Measurements from ENCODE around the gene PPARG. TPM values are rescaled to one million over a fixed set of nuclear protein-coding genes. Genes with fewer than 3 reads are reported as not detected.

The PPARG gene
- total and polyA plus RNA-seq, 8 donors: 3.3 to 52.0 (median 5.4) TPM

DNA sequence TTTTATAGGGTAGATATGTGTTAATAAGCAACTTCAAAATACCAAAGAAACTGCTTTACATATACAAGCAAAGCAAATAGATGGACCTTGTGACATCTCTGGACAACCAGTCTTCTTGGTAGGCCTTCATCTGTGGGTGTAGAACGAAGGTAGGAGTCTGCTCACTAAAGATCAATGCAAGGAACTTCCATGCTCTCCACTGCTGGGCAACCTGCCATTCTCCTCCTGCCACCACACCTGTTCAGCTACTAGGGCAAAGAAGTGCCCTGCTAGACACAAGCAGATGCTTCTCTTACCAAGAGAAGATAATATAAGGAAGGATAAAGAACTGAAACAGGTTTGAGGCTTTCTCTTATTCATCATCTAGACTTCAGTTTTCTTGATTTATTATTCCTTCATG, 12.6 kb downstream of the PPARG start:
- intact Hi-C loops (cut with DNase I): no loop called here
- ATAC-seq: no peak

DNA sequence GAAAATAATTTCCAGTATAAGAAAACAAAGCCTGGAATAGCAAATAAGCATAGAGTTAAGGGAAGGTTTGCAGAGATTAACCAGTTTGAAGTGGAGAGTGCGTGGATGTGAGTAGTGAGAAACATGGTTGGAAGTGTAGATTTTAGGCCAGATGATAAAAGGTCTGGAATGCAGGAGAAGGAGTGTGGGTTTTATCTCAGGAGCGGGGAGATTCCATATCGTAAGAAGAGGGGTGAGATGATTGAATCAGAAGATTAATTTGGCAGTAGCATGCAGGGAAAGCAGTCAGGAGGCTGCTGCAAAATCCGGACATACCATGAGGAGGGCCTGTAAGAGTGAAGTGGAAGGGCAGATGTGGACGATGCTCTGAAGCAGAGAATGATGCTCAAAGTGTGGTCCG, 13.7 kb downstream of the PPARG start:
- Histone ChIP-seq H3K36me3 (no peaks in the 10 kb centered on the region), H3K4me1 (peaks cover 0 to 16% of the 10 kb centered on the region in 2 donors), H3K9me3 (no peaks in the 10 kb centered on the region), H3K4me3 (no peak overlapping the region), H3K27me3 (peaks cover 0 to 2% of the 10 kb centered on the region in 2 donors), H3K27ac (no peak overlapping the region)
- TF ChIP-seq, protein P1, sequence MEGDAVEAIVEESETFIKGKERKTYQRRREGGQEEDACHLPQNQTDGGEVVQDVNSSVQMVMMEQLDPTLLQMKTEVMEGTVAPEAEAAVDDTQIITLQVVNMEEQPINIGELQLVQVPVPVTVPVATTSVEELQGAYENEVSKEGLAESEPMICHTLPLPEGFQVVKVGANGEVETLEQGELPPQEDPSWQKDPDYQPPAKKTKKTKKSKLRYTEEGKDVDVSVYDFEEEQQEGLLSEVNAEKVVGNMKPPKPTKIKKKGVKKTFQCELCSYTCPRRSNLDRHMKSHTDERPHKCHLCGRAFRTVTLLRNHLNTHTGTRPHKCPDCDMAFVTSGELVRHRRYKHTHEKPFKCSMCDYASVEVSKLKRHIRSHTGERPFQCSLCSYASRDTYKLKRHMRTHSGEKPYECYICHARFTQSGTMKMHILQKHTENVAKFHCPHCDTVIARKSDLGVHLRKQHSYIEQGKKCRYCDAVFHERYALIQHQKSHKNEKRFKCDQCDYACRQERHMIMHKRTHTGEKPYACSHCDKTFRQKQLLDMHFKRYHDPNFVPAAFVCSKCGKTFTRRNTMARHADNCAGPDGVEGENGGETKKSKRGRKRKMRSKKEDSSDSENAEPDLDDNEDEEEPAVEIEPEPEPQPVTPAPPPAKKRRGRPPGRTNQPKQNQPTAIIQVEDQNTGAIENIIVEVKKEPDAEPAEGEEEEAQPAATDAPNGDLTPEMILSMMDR (IDR thresholded peaks at IDR 0.05): no peak
- intact Hi-C loops (cut with DNase I): no loop called here
- no peak for DNase-seq
- no peak for ATAC-seq

More for the DNA sequence above, 12.6 kb downstream of the PPARG start:
- DNase-seq: no peak
- H3K4me1 ChIP-seq: peaks cover 0 to 16% of the 10 kb centered on the region in 2 donors
- no peak overlapping the region for H3K27ac ChIP-seq
- peaks cover 0 to 2% of the 10 kb centered on the region in 2 donors for H3K27me3 ChIP-seq
- no peak overlapping the region for H3K4me3 ChIP-seq
- TF ChIP-seq, protein P1 (IDR thresholded peaks at IDR 0.05): no peak
- no peaks in the 10 kb centered on the region for H3K36me3 ChIP-seq
- H3K9me3 ChIP-seq: no peaks in the 10 kb centered on the region

DNA sequence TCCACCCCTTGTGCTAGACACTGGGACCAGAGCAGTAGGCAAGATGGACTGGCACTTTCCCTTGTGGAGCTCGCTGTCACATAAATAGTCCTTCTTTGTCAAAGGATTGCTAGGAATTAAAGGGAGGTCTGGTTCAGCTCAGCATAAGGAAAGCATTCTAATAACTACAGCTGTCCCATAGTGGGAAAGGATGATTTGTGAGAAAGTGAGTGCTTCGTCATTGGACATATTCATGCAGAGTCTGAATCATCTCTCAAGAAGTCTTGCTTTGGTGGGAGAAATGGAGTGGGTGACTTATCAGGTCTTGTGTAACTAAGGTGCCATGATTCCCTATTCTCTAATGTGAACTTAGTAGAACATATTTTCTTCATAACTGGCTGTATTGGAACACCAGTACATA, 14.7 kb downstream of the PPARG start:
- DNase-seq: no peak

DNA sequence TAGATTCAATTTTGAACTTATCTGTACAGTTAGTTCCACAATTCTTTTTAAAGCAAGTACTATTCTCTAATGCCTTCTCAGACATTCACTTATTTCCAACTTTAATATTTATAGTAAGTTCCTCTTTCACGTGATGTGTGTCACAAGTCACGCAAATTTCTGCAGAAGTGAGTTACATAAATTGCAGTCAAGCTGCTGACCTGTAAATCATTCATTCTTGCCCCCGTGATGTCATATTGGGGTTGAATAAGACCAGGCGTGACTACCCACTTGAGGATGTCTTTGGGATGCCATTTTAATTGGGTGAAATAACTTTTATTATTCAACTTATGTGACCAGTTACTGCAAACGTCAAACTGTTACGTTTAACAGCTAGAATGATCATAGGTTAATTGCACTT, 15.1 kb downstream of the PPARG start:
- DNase-seq (no peak), ATAC-seq (peak; percentile 49)
- H3K27me3 ChIP-seq: peaks cover 0 to 2% of the 10 kb centered on the region in 2 donors
- H3K9me3 ChIP-seq: no peaks in the 10 kb centered on the region
- TF ChIP-seq, protein P1 (IDR thresholded peaks at IDR 0.05): no peak
- H3K4me1 ChIP-seq: peaks cover 0 to 16% of the 10 kb centered on the region in 2 donors
- intact Hi-C loops (cut with DNase I): no loop called here
- H3K4me3 ChIP-seq: no peak overlapping the region
- no peaks in the 10 kb centered on the region for H3K36me3 ChIP-seq
- peak overlapping the region in 1 of 2 donors; percentile 49 for H3K27ac ChIP-seq

More for the DNA sequence above, 14.7 kb downstream of the PPARG start:
- Histone ChIP-seq H3K27me3 (peaks cover 0 to 2% of the 10 kb centered on the region in 2 donors), H3K9me3 (no peaks in the 10 kb centered on the region), H3K36me3 (no peaks in the 10 kb centered on the region), H3K27ac (peak overlapping the region in 1 of 2 donors; percentile 49), H3K4me3 (no peak overlapping the region), H3K4me1 (peaks cover 0 to 16% of the 10 kb centered on the region in 2 donors)
- intact Hi-C loops (cut with DNase I): no loop called here
- peak; percentile 46 for ATAC-seq
- TF ChIP-seq, protein P1 (IDR thresholded peaks at IDR 0.05): no peak

DNA sequence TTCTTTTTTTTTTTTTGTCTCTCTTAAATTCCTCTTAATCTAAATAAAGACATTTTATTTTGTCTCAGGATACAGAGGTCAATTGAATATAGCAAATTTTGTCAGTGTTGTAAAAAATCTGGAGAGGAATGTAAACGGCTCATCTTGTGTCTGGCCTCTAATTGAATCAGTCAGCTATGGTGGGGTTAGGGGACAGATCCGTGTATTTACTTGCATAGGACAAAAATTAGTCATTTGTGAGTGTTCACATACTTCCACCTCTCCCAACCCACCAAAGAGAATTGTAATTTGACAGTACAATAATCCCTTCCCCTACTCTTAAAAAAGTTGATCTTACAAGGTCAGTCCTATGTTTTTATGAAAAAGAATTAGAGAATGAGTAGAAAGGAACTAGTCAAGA, 18.3 kb downstream of the PPARG start:
- TF ChIP-seq, protein P1 (IDR thresholded peaks at IDR 0.05): no peak

More for the DNA sequence above, 18.3 kb downstream of the PPARG start:
- Histone ChIP-seq H3K4me3 (no peak overlapping the region), H3K27me3 (no peaks in the 10 kb centered on the region), H3K27ac (no peak overlapping the region), H3K9me3 (no peaks in the 10 kb centered on the region), H3K4me1 (peaks cover 0 to 16% of the 10 kb centered on the region in 2 donors), H3K36me3 (no peaks in the 10 kb centered on the region)
- no peak for DNase-seq
- intact Hi-C loops (cut with DNase I): no loop called here
- no peak for ATAC-seq
